Measurements from ENCODE around the gene FBXL7. TPM values are rescaled to one million over a fixed set of nuclear protein-coding genes. Genes with fewer than 3 reads are reported as not detected.

Gene FBXL7
- total and polyA plus RNA-seq, 2 of the 8 experiments (the other 6 are each of a cell fraction or from before 2014, with no cell fraction given) = 17.7 to 17.8 TPM

DNA sequence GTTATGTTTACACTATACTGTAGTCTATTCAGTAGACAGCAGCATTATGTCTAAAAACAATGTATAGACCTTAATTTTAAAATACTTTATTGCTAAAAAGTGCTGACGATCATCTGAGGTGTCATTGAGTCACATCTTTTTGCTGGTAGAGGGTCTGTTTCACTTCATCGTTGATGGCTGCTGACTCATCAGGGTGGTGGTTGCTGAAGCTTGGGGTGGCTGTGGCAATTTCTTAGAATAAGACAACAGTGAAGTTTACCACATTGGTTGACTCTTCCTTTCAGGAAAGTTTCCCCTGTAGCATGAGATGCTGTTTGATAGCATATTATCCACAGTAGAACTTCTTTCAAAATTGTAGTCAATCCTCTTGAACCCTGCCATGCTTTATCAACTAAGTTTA lies 150.3 kb downstream of the FBXL7 start:
- no peaks in the 10 kb centered on the region for H3K9me3 ChIP-seq (ENCODE audit: insufficient read depth in 2 of 2, low read depth in 1 of 2, low read length in 1 of 2)
- no peak overlapping the region for H2BK20ac ChIP-seq (ENCODE audit: low read length)
- no peak overlapping the region for H3K18ac ChIP-seq (ENCODE audit: extremely low read depth, low read length)
- no peak overlapping the region for H3K14ac ChIP-seq (ENCODE audit: insufficient read length)
- no peak overlapping the region for H2BK5ac ChIP-seq (ENCODE audit: low read depth, low read length)
- no peak overlapping the region for H4K5ac ChIP-seq (ENCODE audit: insufficient read length, low read depth, low read length)
- H4K8ac ChIP-seq (ENCODE audit: extremely low read depth, insufficient read depth, low read length) = no peak overlapping the region
- ChIA-PET POLR2A (ENCODE audit: partially characterized antibody) (no interaction called here), CTCF (ENCODE audit: partially characterized antibody) (interaction anchor here (0.6 kb wide), 2 partner anchors 18 to 419 kb away, joined by 3 read pairs; no protein-coding TSS in a partner anchor)
- H3K4me3 ChIP-seq (ENCODE audit: extremely low read depth in 1 of 4, insufficient read depth in 2 of 4, low read depth in 3 of 4, low read length in 4 of 4) = no peak overlapping the region
- TF ChIP-seq RXRA (IDR thresholded peaks at IDR 0.05; ENCODE audit: insufficient read depth, low read depth, low read length) = no peak
- TF ChIP-seq JUND (IDR thresholded peaks at IDR 0.05; ENCODE audit: low read length) = no peak
- TF ChIP-seq, protein P1, sequence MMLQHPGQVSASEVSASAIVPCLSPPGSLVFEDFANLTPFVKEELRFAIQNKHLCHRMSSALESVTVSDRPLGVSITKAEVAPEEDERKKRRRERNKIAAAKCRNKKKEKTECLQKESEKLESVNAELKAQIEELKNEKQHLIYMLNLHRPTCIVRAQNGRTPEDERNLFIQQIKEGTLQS (IDR thresholded peaks at IDR 0.05; ENCODE audit: insufficient read depth, low read depth, low read length) = no peak
- TF ChIP-seq YY1 (IDR thresholded peaks at IDR 0.05; ENCODE audit: low read depth, low read length) = no peak
- no peak for TF ChIP-seq SP4 (IDR thresholded peaks at IDR 0.05; ENCODE audit: low read length)
- TF ChIP-seq, protein P2, sequence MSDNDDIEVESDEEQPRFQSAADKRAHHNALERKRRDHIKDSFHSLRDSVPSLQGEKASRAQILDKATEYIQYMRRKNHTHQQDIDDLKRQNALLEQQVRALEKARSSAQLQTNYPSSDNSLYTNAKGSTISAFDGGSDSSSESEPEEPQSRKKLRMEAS (IDR thresholded peaks at IDR 0.05) = no peak
- TF ChIP-seq, protein P3, sequence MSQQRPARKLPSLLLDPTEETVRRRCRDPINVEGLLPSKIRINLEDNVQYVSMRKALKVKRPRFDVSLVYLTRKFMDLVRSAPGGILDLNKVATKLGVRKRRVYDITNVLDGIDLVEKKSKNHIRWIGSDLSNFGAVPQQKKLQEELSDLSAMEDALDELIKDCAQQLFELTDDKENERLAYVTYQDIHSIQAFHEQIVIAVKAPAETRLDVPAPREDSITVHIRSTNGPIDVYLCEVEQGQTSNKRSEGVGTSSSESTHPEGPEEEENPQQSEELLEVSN (IDR thresholded peaks at IDR 0.05) = no peak
- DNase-seq (ENCODE audit: low read depth in 1 of 2, low spot score in 2 of 2) = no peak
- no peak overlapping the region for H3K9ac ChIP-seq (replicated peaks in 1 of 4; ENCODE audit: extremely low read depth in 1 of 4, low read depth in 3 of 4, low read length in 3 of 4)
- H3K36me3 ChIP-seq (ENCODE audit: control insufficient read depth in 2 of 4, insufficient read depth in 4 of 4, low read length in 3 of 4) = no peaks in the 10 kb centered on the region
- no peak overlapping the region for H2BK120ac ChIP-seq (replicated peaks; ENCODE audit: low read depth, low read length)
- peaks cover 0 to 16% of the 10 kb centered on the region in 2 experiments; a peak in 2 of 4 replicates for H3K79me2 ChIP-seq (ENCODE audit: control insufficient read depth in 1 of 2, insufficient read depth in 2 of 2, low read length in 2 of 2)
- peaks cover 2 to 6% (median 5%) of the 10 kb centered on the region in 4 experiments; a peak in 6 of 7 replicates for H3K4me1 ChIP-seq (replicated peaks in 1 of 4; ENCODE audit: control insufficient read depth in 3 of 4, insufficient read depth in 4 of 4, low read length in 3 of 4)
- H3K79me1 ChIP-seq (ENCODE audit: low read depth, low read length) = no peaks in the 10 kb centered on the region
- H4K20me1 ChIP-seq (replicated peaks in 1 of 2; ENCODE audit: control insufficient read depth in 1 of 2, insufficient read depth in 2 of 2, low read length in 2 of 2) = no peaks in the 10 kb centered on the region
- H3K56ac ChIP-seq (replicated peaks; ENCODE audit: insufficient read length, low read depth, low read length) = no peak overlapping the region
- H2BK12ac ChIP-seq (ENCODE audit: low read depth, low read length) = no peak overlapping the region
- H3K4me2 ChIP-seq (ENCODE audit: insufficient read depth in 1 of 2, low read depth in 2 of 2, low read length in 2 of 2) = no peak overlapping the region
- 89% methylated on average over 2 of the region's 2 CpGs; no CpG with 5 or more reads in 1 of the 2 experiments for WGBS, 2 experiments (ENCODE audit: extremely low coverage in 1 of 2, insufficient coverage in 1 of 2, insufficient read length in 1 of 2, insufficient replicate concordance in 2 of 2, low coverage in 1 of 2, low lambda C conversion rate in 2 of 2, missing lambda C conversion rate in 1 of 2)
- no peak overlapping the region for H4K91ac ChIP-seq (replicated peaks; ENCODE audit: insufficient read length, low read length)
- H2BK15ac ChIP-seq (ENCODE audit: low read length) = no peak overlapping the region
- no peak overlapping the region for H2AK5ac ChIP-seq (ENCODE audit: low read depth, low read length)
- no peaks in the 10 kb centered on the region for H3K27me3 ChIP-seq (replicated peaks in 1 of 4; ENCODE audit: control insufficient read depth in 3 of 4, extremely low read depth in 1 of 4, insufficient read depth in 3 of 4, low read length in 3 of 4)
- no peak for FAIRE-seq
- H2AFZ ChIP-seq (ENCODE audit: low read length) = no peak overlapping the region
- no peak overlapping the region for H3K4ac ChIP-seq (replicated peaks; ENCODE audit: insufficient read length, low read depth, low read length)
- H3K27ac ChIP-seq (ENCODE audit: low read depth, low read length) = no peak overlapping the region
- no peaks in the 10 kb centered on the region for H3K23me2 ChIP-seq (ENCODE audit: low read depth, low read length)
- no peak overlapping the region for H3K23ac ChIP-seq (ENCODE audit: insufficient read length)

All from H1 (cell line).